IgD-negative memory B cell (primary cell): ENCODE data around the gene AZU1. TPM values are rescaled to one million over a fixed set of nuclear protein-coding genes. Genes with fewer than 3 reads are reported as not detected.
A peak's percentile ranks its signal among the peaks of the same experiment; 100 is the strongest.
"Not testable (repeated sequence)": the region's sequence is repeated elsewhere in the genome, so short reads cannot be mapped to it uniquely, and the experiment has no call there.

ENCODE experiments used
- H3K27ac Mint-ChIP-seq, 3 donors: one replicate each; pipeline ENCODE4 v1.8.0; 2020 to 2022; ENCODE audit warnings: mild to moderate bottlenecking in 3 of 3, mixed read lengths in 3 of 3, moderate library complexity in 1 of 3
- H3K27me3 Mint-ChIP-seq: one replicate; pipeline ENCODE4 v1.8.0; 2021; ENCODE audit warnings: mixed read lengths
- H3K36me3 Mint-ChIP-seq: one replicate; pipeline ENCODE4 v1.8.0; 2020; ENCODE audit warnings: mild to moderate bottlenecking, mixed read lengths
- H3K4me1 Mint-ChIP-seq, 3 donors: one replicate each; pipeline ENCODE4 v1.8.0; 2020 to 2022; ENCODE audit warnings: mixed read lengths in 3 of 3, mild to moderate bottlenecking in 1 of 3
- H3K4me3 Mint-ChIP-seq, 4 donors: one replicate each; pipeline ENCODE4 v1.8.0; 2020 to 2022; ENCODE audit warnings: mild to moderate bottlenecking in 4 of 4, mixed read lengths in 4 of 4, moderate library complexity in 3 of 4
- H3K9me3 Mint-ChIP-seq, 3 donors: one replicate each; pipeline ENCODE4 v1.8.0; 2020 to 2021; ENCODE audit warnings: mixed read lengths in 3 of 3, mild to moderate bottlenecking in 1 of 3
- polyA plus RNA-seq: library from polyadenylated mRNA; unstranded; fragments of 300-500 nt; fragmentation: Illumina TruSeq; gene quantifications from one replicate; pipeline ENCODE4 v1.2.3, GENCODE V29; 2021

Gene AZU1
- polyA plus RNA-seq, 1 donor from 2014 or later, result not detected

DNA sequence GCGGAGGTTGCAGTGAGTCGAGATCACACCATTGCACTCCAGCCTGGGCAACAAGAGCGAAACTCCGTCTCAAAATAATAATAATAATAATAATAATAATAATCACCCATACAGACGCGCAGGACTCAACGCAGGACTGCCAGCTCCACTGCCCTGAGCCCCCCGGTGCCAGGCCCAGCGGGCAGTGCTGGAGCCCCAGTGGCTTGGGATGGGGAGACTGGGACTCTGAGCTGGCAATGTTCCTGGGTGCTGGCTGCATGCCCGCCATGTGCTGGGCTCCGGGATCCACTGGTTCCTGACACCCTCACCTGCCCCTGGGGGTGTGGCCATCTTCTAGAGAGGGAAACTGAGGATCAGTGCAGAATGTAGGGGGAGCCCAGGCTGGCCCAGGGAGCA lies 325 bp upstream of the AZU1 start:
- Mint-ChIP-seq H3K4me1 (no peaks in the 10 kb centered on the region), H3K27ac (no peak overlapping the region), H3K9me3 (no peaks in the 10 kb centered on the region), H3K4me3 (no peak overlapping the region), H3K36me3 (no peaks in the 10 kb centered on the region), H3K27me3 (peaks cover 27% of the 10 kb centered on the region)

DNA sequence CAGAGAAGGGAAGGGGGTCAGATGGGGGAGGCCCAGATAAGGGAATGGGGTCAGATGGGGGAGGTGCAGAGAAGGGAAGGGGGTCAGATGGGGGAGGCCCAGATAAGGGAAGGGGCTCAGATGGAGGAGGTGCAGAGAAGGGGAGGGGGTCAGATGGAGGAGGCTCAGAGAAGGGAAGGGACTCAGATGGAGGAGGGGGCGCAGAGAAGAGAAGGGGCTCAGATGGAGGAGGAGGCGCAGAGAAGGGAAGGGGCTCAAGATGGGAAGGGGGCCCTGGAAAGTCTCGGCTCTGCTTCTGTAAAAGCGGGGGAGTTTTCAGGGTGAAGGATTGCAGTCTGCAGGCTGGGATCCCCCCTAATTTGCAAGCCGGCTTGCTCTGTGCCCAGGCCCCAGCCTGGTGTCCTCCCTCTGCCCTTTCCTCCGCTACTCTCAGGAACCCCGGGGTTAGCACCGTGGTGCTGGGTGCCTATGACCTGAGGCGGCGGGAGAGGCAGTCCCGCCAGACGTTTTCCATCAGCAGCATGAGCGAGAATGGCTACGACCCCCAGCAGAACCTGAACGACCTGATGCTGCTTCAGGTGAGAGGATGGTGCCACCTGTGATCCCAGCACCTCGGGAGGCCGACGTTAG lies 1.6 kb downstream of the AZU1 start:
- H3K27ac Mint-ChIP-seq, result no peak overlapping the region
- H3K36me3 Mint-ChIP-seq, result no peaks in the 10 kb centered on the region
- peaks cover 12% of the 10 kb centered on the region for H3K27me3 Mint-ChIP-seq

DNA sequence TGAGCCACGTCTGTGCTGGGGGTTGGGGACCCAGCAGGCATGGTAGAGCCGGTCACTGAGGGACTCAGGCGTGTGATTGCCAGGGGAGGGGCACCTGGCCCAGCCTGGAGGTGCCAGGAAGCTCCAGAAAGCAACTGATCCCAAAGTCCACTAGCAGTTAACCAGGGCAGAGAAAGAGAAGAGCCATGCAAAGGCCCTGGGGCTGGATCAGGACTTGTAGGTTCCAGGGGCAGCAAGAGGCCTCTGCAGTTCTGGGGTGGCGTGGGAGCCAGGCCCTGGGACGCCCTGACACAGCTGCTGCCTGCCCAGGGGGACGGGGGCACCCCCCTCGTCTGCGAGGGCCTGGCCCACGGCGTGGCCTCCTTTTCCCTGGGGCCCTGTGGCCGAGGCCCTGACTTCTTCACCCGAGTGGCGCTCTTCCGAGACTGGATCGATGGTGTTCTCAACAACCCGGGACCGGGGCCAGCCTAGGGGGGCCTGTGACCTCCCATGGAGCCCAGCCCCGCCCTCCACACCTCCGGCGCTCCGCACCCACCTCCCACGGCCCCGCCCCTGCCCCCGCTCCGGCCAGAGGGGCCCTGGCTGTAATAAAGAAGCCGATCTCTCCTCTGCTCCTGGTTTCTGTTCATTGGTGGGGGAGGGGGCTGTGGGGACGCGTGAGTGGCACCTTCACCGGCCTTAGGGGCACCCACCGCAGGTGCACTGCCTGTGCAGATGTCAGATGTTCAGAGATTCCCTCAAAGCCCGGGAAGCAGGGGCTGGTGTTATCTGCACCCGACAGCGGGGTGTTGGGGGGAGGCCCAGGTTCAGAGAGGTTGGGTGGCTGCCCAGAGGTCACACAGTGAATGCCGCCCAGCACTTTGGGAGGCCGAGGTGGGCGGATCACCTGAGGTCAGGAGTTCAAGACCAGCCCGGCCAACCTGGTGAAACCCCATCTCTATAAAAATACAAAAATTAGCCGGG lies 4.1 kb downstream of the AZU1 start:
- peaks cover 0 to 3% (median 0%) of the 10 kb centered on the region in 3 donors for H3K9me3 Mint-ChIP-seq

More for the DNA sequence above, 1.6 kb downstream of the AZU1 start:
- Mint-ChIP-seq H3K9me3 (no peaks in the 10 kb centered on the region), H3K4me3 (no peak overlapping the region), H3K4me1 (no peaks in the 10 kb centered on the region)

DNA sequence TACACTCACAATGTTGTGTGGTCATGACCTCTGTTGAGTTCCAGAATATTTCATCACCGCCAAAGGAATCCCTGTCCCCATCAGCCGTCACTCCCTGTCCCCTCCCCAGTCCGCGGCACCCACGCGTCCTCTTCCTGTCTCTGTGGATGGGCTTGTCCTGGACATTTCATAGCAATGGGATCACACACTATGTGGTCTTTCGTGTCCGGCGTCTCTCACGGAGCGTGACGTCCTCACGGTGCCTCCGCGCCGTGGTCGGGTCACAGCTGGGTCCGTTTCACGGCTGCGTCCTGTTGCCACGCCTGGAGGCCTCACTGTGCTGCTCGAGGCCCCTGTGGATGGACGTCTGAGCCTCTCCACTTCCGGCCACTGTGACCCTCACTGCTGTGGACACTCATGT lies 6.6 kb downstream of the AZU1 start:
- no peak overlapping the region for H3K4me3 Mint-ChIP-seq
- H3K9me3 Mint-ChIP-seq, result peaks cover 0 to 3% (median 0%) of the 10 kb centered on the region in 3 donors
- peaks cover 0 to 2% (median 0%) of the 10 kb centered on the region in 3 donors for H3K4me1 Mint-ChIP-seq
- peak overlapping the region in 1 of 3 donors; percentile 59 for H3K27ac Mint-ChIP-seq
- no peaks in the 10 kb centered on the region for H3K36me3 Mint-ChIP-seq
- H3K27me3 Mint-ChIP-seq, result peaks cover 21% of the 10 kb centered on the region

More for the DNA sequence above, 4.1 kb downstream of the AZU1 start:
- H3K36me3 Mint-ChIP-seq, result no peaks in the 10 kb centered on the region
- H3K4me3 Mint-ChIP-seq, result no peak overlapping the region
- peaks cover 11% of the 10 kb centered on the region for H3K27me3 Mint-ChIP-seq
- H3K4me1 Mint-ChIP-seq, result no peaks in the 10 kb centered on the region
- no peak overlapping the region for H3K27ac Mint-ChIP-seq

DNA sequence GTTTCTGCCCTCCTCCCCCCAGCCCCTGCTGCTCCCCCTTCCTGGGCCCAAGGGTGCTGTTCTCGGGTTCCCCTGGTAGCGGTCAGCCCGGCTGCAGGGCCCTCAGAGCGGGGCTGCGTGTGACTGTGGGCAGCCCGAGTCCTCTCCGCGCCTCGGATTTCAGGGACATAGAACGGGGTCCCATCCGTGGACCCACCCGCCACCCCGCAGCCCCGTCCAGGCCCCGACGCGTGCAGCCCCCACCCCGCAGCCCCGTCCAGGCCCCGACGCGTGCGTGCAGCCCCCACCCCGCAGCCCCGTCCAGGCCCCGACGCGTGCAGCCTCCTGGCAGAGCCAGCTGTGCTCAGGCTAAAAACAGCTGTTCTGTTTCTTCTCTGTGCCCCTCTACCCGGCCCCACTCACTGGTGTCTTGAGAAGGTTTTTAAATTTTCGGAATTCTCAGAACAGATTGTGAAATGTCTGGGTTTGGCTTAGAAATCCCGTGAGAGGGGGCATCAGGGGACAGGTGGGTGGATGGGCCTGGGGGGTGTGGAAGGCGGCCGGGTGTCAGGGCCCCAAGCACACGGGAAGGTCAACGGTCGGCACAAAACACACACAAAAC lies 7.7 kb downstream of the AZU1 start:
- Mint-ChIP-seq H3K4me1 (peaks cover 0 to 2% (median 0%) of the 10 kb centered on the region in 3 donors), H3K4me3 (no peak overlapping the region), H3K9me3 (peaks cover 0 to 3% (median 0%) of the 10 kb centered on the region in 3 donors), H3K27ac (no peak overlapping the region), H3K27me3 (peaks cover 21% of the 10 kb centered on the region), H3K36me3 (no peaks in the 10 kb centered on the region)

DNA sequence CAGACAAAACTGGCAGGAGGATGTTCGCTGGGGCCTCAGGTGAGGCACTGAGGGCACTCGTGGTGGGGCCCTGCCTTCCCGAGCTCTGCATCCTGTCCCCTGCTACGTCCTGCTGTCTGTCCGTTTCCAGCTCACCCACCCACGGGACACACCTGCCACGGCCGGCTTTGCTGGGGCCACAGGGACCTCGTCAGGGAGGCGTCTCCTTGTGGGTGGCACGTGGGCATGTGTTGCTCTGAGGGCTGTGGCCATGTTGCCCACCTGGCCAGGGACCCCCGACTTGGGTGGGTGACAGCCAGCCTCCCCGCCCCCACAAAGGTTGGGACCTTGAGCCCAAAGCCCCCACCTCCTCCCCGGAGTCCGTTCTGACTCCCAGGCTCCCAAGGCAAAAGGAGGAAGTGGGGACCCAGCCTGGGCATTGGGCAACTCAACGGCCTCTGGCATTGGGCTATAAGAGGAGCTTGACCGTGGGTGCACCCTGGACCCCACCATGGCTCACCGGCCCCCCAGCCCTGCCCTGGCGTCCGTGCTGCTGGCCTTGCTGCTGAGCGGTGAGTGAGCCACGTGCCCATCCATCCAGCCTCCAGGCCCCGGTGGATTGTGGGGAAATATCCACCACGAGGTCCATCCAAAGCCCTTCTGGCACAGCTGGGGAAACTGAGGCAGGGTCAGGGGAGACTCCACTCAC lies 13.0 kb downstream of the AZU1 start, which contains the start of gene PRTN3:
Gene PRTN3 (plus strand): TSS at position 481 of the 688 bp plus-strand sequence. CDS start 10 bp downstream, at position 491.
- Mint-ChIP-seq H3K4me1 (peaks cover 5 to 7% (median 6%) of the 10 kb centered on the region in 3 donors), H3K36me3 (peaks cover 3% of the 10 kb centered on the region), H3K27me3 (peaks cover 47% of the 10 kb centered on the region), H3K4me3 (peak within 1 kb of the TSS in 1 of 4 donors; percentile 9), H3K27ac (peak within 1 kb of the TSS; percentile 63 to 92 (median 68)), H3K9me3 (peaks cover 0 to 6% (median 0%) of the 10 kb centered on the region in 3 donors)

DNA sequence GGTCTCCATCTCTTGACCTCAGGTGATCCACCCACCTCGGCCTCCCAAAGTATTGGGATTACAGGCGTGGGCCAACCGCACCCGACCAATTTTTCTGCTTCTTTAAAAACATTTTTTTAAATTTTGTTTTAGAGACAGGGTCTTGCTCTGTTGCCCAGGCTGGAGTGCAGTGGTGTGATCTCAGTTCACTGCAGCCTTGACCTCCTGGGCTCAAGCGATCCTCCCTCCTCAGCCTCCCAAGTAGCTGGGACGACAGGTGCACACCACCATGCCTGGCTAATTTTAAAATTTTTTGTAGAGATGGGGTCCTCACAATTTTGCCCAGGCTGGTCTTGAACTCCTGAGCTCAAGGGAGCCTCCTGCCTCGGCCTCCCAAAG lies 15.2 kb downstream of the AZU1 start:
- H3K27me3 Mint-ChIP-seq, result peaks cover 48% of the 10 kb centered on the region
- not testable (repeated sequence) for H3K27ac Mint-ChIP-seq, H3K9me3 Mint-ChIP-seq, H3K36me3 Mint-ChIP-seq, H3K4me1 Mint-ChIP-seq
- peak overlapping the region in 1 of 4 donors; percentile 39 for H3K4me3 Mint-ChIP-seq

DNA sequence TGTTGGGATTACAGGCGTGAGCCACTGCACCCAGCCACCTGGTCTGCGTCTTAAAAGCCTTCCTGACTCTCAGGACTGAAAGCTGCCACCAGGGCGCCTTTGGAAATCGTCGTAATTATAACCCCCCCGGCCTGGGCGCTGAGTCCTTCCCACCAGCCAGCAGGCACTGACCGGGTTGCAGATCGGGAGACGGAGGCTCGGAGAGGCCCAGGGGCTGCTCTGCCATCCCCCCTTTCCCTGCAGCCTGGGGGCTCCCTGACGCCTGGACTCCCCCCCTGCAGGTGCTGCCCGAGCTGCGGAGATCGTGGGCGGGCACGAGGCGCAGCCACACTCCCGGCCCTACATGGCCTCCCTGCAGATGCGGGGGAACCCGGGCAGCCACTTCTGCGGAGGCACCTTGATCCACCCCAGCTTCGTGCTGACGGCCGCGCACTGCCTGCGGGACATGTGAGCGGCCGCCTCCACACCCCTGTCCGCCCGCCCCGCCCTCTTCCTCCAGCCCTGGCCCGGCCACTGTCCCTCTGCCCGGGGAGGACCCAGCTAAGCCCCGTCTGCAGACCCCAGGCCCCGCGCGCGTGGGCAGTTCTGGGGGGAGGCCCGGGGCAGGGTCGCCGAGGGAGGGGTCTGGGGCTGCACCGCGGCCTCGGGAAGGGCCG lies 15.7 kb downstream of the AZU1 start:
- Mint-ChIP-seq H3K27ac (no peak overlapping the region), H3K9me3 (peaks cover 0 to 3% (median 0%) of the 10 kb centered on the region in 3 donors), H3K4me1 (peaks cover 6 to 7% (median 7%) of the 10 kb centered on the region in 3 donors), H3K27me3 (peaks cover 49% of the 10 kb centered on the region), H3K36me3 (peaks cover 4% of the 10 kb centered on the region), H3K4me3 (peak overlapping the region in 1 of 4 donors; percentile 39)

DNA sequence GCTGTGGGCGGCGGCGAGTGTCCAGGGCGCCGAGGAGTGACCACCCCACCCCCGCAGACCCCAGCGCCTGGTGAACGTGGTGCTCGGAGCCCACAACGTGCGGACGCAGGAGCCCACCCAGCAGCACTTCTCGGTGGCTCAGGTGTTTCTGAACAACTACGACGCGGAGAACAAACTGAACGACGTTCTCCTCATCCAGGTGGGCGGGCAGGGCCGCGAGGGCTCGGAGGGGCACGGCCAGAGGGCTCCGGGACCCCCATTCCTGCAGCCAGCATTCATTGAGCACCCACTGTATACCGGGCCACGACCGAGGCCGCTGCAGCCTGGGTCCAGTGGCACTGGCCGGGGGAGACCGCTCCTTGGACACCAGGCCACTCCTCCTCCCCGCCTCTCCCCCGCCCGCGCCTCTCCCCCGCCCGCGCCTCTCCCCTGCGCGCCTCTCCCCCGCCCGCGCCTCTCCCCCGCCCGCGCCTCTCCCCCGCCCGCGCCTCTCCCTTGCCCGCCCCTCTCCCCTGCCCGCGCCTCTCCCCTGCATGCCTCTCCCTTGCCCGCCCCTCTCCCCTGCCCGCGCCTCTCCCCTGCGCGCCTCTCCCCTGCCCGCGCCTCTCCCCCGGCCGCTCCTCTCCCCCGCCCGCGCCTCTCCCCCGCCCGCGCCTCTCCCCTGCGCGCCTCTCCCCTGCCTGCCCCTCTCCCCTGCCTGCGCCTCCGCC lies 16.4 kb downstream of the AZU1 start:
- Mint-ChIP-seq H3K4me1 (peaks cover 6 to 7% (median 7%) of the 10 kb centered on the region in 3 donors), H3K36me3 (peaks cover 4% of the 10 kb centered on the region), H3K27me3 (peaks cover 47% of the 10 kb centered on the region), H3K27ac (peak overlapping the region in 1 of 3 donors; percentile 3), H3K9me3 (peaks cover 0 to 3% (median 0%) of the 10 kb centered on the region in 3 donors), H3K4me3 (peak overlapping the region in 1 of 4 donors; percentile 89)

DNA sequence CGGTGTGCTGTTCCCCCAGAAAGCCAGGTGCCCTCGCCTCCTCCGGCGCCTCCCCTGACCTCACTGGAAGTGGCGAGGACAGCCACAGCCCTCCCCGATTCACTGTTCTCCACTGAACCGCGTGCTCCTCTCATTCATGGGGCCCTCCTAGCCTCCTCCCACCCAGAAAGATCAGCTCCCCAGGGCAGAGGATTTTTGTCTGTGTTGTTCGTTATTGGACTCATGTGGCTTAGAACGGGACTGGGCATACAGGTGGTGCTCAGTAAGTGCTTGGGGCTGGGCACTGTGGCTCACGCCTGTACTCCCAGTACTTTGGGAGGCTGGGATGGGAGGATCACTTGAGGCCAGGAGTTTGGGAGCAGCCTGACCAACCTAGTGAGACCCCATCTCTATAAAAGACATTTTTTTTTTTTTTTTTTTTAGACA lies 16.9 kb downstream of the AZU1 start:
- Mint-ChIP-seq H3K27ac (peak overlapping the region in 1 of 3 donors; percentile 3), H3K4me1 (peaks cover 6 to 7% (median 7%) of the 10 kb centered on the region in 3 donors), H3K27me3 (peaks cover 48% of the 10 kb centered on the region), H3K4me3 (peak overlapping the region in 1 of 4 donors; percentile 89), H3K9me3 (peaks cover 0 to 3% (median 0%) of the 10 kb centered on the region in 3 donors), H3K36me3 (peaks cover 4% of the 10 kb centered on the region)

DNA sequence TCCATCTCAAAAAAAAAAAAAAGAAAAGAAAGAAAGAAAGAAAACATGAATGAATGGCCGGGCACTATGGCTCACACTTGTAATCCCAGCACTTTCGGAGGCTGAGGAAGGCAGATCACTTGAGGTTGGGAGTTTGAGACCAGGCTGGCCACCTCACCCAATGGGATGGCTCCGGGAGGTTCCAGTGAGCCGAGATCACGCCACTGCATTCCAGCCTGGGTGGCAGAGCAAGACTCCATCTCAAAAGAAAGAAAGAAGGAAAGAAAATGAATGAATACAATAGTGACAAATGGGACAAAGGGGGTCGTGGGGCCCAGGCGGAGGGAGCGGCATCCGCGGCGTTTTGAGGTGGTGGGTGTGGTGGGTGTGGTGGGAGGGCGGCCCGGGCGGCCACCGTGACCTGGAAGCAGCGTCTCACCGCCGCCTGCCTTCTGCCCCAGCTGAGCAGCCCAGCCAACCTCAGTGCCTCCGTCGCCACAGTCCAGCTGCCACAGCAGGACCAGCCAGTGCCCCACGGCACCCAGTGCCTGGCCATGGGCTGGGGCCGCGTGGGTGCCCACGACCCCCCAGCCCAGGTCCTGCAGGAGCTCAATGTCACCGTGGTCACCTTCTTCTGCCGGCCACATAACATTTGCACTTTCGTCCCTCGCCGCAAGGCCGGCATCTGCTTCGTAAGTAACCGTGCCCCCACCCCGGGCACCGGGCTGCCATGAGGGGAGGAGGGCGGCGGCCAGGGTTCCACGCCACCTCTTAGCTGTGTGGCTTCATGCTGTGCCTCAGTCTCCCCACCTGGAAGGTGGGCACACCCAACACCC lies 18.3 kb downstream of the AZU1 start:
- H3K27ac Mint-ChIP-seq, result peak overlapping the region in 2 of 3 donors; percentile 75 to 83
- H3K9me3 Mint-ChIP-seq, result peaks cover 0 to 3% (median 0%) of the 10 kb centered on the region in 3 donors
- peaks cover 4% of the 10 kb centered on the region for H3K36me3 Mint-ChIP-seq
- peak overlapping the region in 3 of 4 donors; percentile 32 to 49 (median 48) for H3K4me3 Mint-ChIP-seq
- H3K4me1 Mint-ChIP-seq, result peaks cover 6 to 7% (median 7%) of the 10 kb centered on the region in 3 donors
- peaks cover 50% of the 10 kb centered on the region for H3K27me3 Mint-ChIP-seq

DNA sequence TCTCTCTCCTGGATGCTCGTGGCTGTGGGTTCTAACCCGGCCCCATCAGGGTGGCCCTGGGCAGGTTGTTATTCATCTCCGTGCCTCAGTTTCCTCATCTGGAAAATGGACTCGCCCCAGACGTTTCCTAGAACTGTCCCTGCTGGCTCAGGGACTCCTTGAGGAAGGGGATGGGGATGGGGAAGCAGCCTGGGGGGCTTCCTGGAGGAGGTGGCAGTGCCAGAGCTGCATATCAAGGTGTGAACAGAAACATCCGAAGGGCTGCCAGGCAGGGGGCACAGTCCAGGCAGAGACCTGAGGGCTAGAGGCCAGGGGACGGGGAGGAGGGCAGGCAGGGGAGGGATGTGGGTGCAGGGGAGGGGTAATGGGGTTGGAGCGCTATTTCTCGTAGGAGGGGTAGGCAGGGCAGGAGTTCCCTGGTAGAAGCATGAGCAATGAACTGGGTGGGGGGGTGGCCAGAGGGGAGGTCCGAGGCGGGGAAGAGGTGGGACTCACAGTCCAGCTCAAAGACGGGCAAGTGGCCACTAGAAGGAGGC lies 20.8 kb downstream of the AZU1 start:
- Mint-ChIP-seq H3K4me1 (peaks cover 6 to 7% (median 7%) of the 10 kb centered on the region in 3 donors), H3K9me3 (peaks cover 0 to 3% (median 0%) of the 10 kb centered on the region in 3 donors), H3K27ac (peak overlapping the region in 1 of 3 donors; percentile 25), H3K27me3 (peaks cover 38% of the 10 kb centered on the region), H3K36me3 (peaks cover 1% of the 10 kb centered on the region), H3K4me3 (no peak overlapping the region)
